Measurements from ENCODE around the gene FMN1. TPM values are rescaled to one million over a fixed set of nuclear protein-coding genes. Genes with fewer than 3 reads are reported as not detected.

Gene FMN1
- total and polyA plus RNA-seq, 2 of the 8 experiments (the other 6 are each of a cell fraction or from before 2014, with no cell fraction given): 0.27 to 3.7 TPM

DNA sequence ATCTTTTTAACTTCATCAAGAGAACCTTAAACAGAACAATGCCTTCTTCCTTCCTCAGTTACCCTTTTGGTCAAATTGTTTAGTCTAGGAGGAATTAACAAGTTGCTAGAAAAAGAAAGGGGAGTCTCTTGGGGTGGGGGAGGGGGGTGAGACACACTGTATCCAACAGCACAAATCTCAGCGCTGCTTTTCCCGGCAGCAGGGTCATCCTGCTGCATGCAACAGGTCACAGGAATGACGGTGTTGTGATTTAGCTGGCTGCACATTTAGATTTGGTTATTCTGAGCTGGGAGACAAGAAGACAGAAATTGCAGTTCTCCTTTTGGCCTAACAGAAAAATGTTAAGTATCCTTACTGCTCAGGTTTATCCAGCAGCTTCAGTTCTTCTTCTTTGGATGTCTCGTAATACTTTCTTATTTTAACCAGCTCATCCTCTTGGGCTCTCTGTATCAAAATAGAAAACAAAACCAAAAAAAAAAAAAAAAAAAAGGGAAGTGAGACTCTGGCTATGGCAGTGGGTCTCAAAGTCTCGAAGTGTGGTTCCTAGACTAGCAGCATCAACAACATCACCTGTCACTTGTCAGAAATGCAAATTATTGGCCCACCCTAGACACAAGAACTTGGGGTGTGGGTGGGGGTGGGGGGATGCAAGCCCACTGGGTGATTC, 286.2 kb downstream of the FMN1 start:
- CTCF ChIA-PET (ENCODE audit: partially characterized antibody): interaction anchor here (0.6 to 3.3 kb wide), 16 partner anchors 10 to 259 kb away, joined by 3 to 14 read pairs (median 3); no protein-coding TSS in a partner anchor
- no peaks in the 10 kb centered on the region for H3K79me1 ChIP-seq (ENCODE audit: low read depth, low read length)
- H3K4me2 ChIP-seq (ENCODE audit: insufficient read depth in 1 of 2, low read depth in 2 of 2, low read length in 2 of 2): no peak overlapping the region
- H2BK5ac ChIP-seq (ENCODE audit: low read depth, low read length): no peak overlapping the region
- H2BK120ac ChIP-seq (replicated peaks; ENCODE audit: low read depth, low read length): no peak overlapping the region
- no peak overlapping the region for H3K18ac ChIP-seq (ENCODE audit: extremely low read depth, low read length)
- no peak overlapping the region for H2BK15ac ChIP-seq (ENCODE audit: low read length)
- H3K4ac ChIP-seq (replicated peaks; ENCODE audit: insufficient read length, low read depth, low read length): no peak overlapping the region
- no peak overlapping the region for H3K27ac ChIP-seq (ENCODE audit: low read depth, low read length)
- no peak overlapping the region for H4K5ac ChIP-seq (ENCODE audit: insufficient read length, low read depth, low read length)
- FAIRE-seq (no peak), DNase-seq (ENCODE audit: low read depth in 1 of 2, low spot score in 2 of 2) (no peak)
- no peak overlapping the region for H3K9ac ChIP-seq (replicated peaks in 1 of 4; ENCODE audit: extremely low read depth in 1 of 4, low read depth in 3 of 4, low read length in 3 of 4)
- H3K23me2 ChIP-seq (ENCODE audit: low read depth, low read length): no peaks in the 10 kb centered on the region
- H3K27me3 ChIP-seq (replicated peaks in 1 of 4; ENCODE audit: control insufficient read depth in 3 of 4, extremely low read depth in 1 of 4, insufficient read depth in 3 of 4, low read length in 3 of 4): no peaks in the 10 kb centered on the region
- H2BK12ac ChIP-seq (ENCODE audit: low read depth, low read length): no peak overlapping the region
- WGBS, 2 experiments (ENCODE audit: extremely low coverage in 1 of 2, insufficient coverage in 1 of 2, insufficient read length in 1 of 2, insufficient replicate concordance in 2 of 2, low coverage in 1 of 2, low lambda C conversion rate in 2 of 2, missing lambda C conversion rate in 1 of 2): 93% methylated on average over 5 of the region's 5 CpGs; no CpG with 5 or more reads in 1 of the 2 experiments
- no peak overlapping the region for H3K23ac ChIP-seq (ENCODE audit: insufficient read length)
- H3K4me3 ChIP-seq (ENCODE audit: extremely low read depth in 1 of 4, insufficient read depth in 2 of 4, low read depth in 3 of 4, low read length in 4 of 4): no peak overlapping the region
- POLR2A ChIA-PET (ENCODE audit: partially characterized antibody): interaction anchor here (0.7 kb wide), 1 partner anchor 447 kb away, joined by 5 read pairs; no protein-coding TSS in a partner anchor
- H4K8ac ChIP-seq (ENCODE audit: extremely low read depth, insufficient read depth, low read length): no peak overlapping the region
- H3K9me3 ChIP-seq (ENCODE audit: insufficient read depth in 2 of 2, low read depth in 1 of 2, low read length in 1 of 2): no peaks in the 10 kb centered on the region
- no peak overlapping the region for H3K14ac ChIP-seq (ENCODE audit: insufficient read length)
- no peaks in the 10 kb centered on the region for H3K79me2 ChIP-seq (ENCODE audit: control insufficient read depth in 1 of 2, insufficient read depth in 2 of 2, low read length in 2 of 2)
- H2BK20ac ChIP-seq (ENCODE audit: low read length): no peak overlapping the region
- H2AK5ac ChIP-seq (ENCODE audit: low read depth, low read length): no peak overlapping the region
- H3K56ac ChIP-seq (replicated peaks; ENCODE audit: insufficient read length, low read depth, low read length): no peak overlapping the region
- no peak overlapping the region for H2AFZ ChIP-seq (ENCODE audit: low read length)
- H4K91ac ChIP-seq (replicated peaks; ENCODE audit: insufficient read length, low read length): no peak overlapping the region
- no peaks in the 10 kb centered on the region for H3K36me3 ChIP-seq (ENCODE audit: control insufficient read depth in 2 of 4, insufficient read depth in 4 of 4, low read length in 3 of 4)
- H3K4me1 ChIP-seq (replicated peaks in 1 of 4; ENCODE audit: control insufficient read depth in 3 of 4, insufficient read depth in 4 of 4, low read length in 3 of 4): peaks cover 0 to 4% (median 0%) of the 10 kb centered on the region in 4 experiments; a peak in 2 of 7 replicates
- no peaks in the 10 kb centered on the region for H4K20me1 ChIP-seq (replicated peaks in 1 of 2; ENCODE audit: control insufficient read depth in 1 of 2, insufficient read depth in 2 of 2, low read length in 2 of 2)
- TF ChIP-seq SIN3A (conservative IDR thresholded peaks at IDR 0.05 in 1 of 2, IDR thresholded peaks at IDR 0.05 in 1 of 2; ENCODE audit: low read depth in 1 of 2, low read length in 2 of 2) (no peak), YY1 (IDR thresholded peaks at IDR 0.05; ENCODE audit: low read depth, low read length) (no peak), RFX5 (IDR thresholded peaks at IDR 0.05; ENCODE audit: borderline replicate concordance, low read depth, low read length) (no peak), NANOG (IDR thresholded peaks at IDR 0.05; ENCODE audit: insufficient read depth, low read depth, low read length, poor library complexity, severe bottlenecking) (no peak), ASH2L (IDR thresholded peaks at IDR 0.05; ENCODE audit: low read length) (no peak), POLR2AphosphoS5 (IDR thresholded peaks at IDR 0.05; ENCODE audit: low read depth, low read length) (no peak), SIRT6 (IDR thresholded peaks at IDR 0.05; ENCODE audit: low read length) (no peak), POLR2A (IDR thresholded peaks at IDR 0.05; ENCODE audit: control extremely low read depth in 1 of 2, low read depth in 2 of 2, low read length in 2 of 2) (no peak), MAFK (IDR thresholded peaks at IDR 0.05; ENCODE audit: low read depth, low read length) (no peak)
- TF ChIP-seq, protein P1, sequence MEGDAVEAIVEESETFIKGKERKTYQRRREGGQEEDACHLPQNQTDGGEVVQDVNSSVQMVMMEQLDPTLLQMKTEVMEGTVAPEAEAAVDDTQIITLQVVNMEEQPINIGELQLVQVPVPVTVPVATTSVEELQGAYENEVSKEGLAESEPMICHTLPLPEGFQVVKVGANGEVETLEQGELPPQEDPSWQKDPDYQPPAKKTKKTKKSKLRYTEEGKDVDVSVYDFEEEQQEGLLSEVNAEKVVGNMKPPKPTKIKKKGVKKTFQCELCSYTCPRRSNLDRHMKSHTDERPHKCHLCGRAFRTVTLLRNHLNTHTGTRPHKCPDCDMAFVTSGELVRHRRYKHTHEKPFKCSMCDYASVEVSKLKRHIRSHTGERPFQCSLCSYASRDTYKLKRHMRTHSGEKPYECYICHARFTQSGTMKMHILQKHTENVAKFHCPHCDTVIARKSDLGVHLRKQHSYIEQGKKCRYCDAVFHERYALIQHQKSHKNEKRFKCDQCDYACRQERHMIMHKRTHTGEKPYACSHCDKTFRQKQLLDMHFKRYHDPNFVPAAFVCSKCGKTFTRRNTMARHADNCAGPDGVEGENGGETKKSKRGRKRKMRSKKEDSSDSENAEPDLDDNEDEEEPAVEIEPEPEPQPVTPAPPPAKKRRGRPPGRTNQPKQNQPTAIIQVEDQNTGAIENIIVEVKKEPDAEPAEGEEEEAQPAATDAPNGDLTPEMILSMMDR (IDR thresholded peaks at IDR 0.05; ENCODE audit: control extremely low read depth in 1 of 3, insufficient read depth in 1 of 3, low read depth in 1 of 3, low read length in 3 of 3): no peak
